Stimulated activated CD8-positive, alpha-beta memory T cell treated with anti-CD3 and anti-CD28 coated beads, Interleukin-4, amount 100 ng/mL, for 24 hours (primary cell): ENCODE measurements around the gene LGALS3BP.
"Not testable (repeated sequence)": the region's sequence is repeated elsewhere in the genome, so short reads cannot be mapped to it uniquely, and the experiment has no call there.

Source experiments
- DNase-seq: peaks from one replicate; pipeline ENCODE4 v3.0.0-alpha.2; 2020; ENCODE audit warnings: low read depth

Gene LGALS3BP

DNA sequence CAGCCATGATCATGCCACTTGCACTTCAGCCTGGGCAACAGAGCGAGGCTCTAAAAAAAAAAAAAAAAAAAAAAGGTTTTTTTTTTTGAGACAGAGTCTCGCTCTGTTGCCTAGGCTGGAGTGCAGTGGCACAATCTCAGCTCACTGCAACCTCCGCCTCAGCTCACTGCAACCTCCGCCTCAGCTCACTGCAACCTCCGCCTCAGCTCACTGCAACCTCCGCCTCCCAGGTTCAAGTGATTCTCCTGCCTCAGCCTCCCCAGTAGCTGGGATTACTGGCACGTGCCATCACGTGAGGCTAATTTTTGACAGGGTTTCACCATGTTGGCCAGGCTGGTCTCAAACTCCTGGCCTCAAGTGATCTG is 16.8 kb downstream of the LGALS3BP start:
- DNase-seq = not testable (repeated sequence)

DNA sequence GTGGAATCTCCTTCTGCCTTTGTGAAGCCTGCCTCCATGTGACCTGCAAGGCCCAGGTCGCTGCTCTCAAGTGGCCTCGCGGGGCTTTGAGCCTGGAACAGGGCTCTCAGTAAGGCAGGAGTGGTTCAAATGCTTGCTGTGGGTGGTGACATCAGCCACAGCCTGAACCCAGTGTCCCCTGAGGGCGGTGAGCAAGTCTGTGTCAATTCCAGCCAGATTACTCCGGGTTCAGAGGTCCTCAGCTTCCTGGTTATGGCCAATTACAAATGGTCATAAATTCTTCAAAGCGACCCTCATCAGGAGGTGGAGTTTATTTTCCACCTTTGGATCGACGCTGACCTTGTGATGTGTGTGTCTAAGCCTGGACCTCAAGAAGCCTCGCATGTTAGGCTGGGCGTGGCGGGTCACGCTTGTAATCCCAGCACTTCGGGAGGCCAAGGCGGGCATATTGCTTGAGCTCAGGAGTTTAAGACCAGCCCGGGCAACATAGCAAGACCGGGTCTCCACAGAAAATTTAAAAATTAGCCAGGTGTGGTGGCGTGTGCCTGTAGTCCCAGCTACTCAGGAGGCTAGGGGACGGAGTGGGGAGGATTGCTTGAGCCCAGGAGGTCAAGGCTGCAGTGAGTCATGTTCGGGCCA is 17.3 kb downstream of the LGALS3BP start:
- DNase-seq = no peak

- no peak for DNase-seq
Measured at GRCh38 chr17:78961571-78961970, 18.2 kb downstream of the LGALS3BP start.

- DNase-seq = no peak
Measured at GRCh38 chr17:78960928-78961327, 18.8 kb downstream of the LGALS3BP start.

- no peak for DNase-seq
Measured at GRCh38 chr17:78959803-78960202, 19.9 kb downstream of the LGALS3BP start.

DNA sequence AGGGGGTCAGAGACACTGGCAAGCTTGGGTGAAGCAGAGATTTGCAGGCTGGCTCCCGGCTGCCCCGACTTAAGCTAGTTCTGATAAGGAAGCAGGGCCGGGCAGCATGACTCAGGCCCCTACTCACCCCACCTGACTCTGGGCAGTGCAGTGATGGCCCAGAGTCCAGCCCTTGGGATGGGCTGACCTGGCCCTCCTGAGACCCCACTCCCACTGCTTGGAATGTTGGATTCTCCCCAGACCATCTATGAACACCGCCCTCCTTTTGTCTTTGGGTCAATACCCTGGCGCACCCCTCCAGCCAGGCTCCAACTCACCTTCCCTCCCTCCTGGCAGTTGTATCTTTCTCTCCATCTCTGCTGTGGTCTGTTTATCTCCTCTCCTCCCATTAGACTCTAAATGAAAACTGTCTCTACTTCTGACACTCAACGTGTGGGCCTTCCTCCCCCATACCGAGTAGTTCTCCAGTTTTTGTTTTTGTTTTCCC is 21.0 kb downstream of the LGALS3BP start:
- DNase-seq = no peak

GRCh38 chr17:78957128-78957527 is 22.6 kb downstream of the LGALS3BP start:
- no peak for DNase-seq

GRCh38 chr17:78956254-78956653 is 23.5 kb downstream of the LGALS3BP start:
- DNase-seq = no peak

- no peak for DNase-seq
Measured at GRCh38 chr17:78954684-78955083, 25.0 kb downstream of the LGALS3BP start.

DNA sequence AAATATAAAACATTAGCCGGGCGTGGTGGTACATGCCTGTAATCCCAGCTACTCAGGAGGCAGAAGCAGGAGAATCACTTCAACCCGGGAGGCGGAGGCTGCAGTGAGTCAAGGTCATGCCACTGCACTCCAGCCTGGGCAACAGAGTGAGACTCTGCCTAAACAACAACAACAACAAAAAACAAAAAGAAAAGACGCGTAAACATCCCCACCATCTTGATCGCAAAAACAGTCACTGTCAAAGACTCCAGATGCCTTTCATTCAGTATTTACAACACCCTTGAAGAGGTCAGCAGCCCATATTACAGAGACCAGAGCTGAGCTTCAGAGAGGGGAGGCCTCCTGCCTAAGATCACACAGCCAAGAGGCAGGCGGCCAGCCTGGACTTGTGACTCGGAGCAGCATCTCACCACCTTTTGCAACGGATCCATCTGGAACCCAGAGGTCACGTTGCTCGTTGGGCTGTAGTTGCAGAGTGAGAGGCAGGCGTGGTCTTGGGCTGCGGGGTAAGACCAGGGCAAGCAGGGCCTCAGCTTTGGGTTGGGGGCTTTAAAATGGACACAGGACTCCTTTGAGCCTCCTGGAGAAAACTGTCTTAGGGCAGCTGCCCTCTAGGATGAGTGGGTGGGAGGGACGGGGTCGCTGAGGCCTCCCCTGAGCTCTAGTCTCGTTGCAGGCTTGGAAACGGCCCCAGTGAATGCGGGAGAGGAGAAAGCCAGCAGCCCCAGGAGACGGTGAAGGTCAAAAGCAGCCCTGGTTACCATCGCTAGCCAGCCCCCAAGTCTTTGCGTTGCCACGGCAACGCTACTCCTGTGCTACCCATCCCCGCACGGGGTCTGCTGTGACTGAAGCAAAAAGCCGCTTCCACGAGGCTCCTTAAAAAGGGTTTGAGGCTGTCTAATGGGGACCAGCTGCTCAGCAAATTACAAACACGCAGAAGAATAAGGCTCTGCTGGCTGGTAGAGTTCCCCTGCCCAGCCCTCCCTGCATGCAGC is 26.1 kb downstream of the LGALS3BP start:
- no peak for DNase-seq

GRCh38 chr17:78952706-78953105 is 27.0 kb downstream of the LGALS3BP start:
- DNase-seq = no peak

DNA sequence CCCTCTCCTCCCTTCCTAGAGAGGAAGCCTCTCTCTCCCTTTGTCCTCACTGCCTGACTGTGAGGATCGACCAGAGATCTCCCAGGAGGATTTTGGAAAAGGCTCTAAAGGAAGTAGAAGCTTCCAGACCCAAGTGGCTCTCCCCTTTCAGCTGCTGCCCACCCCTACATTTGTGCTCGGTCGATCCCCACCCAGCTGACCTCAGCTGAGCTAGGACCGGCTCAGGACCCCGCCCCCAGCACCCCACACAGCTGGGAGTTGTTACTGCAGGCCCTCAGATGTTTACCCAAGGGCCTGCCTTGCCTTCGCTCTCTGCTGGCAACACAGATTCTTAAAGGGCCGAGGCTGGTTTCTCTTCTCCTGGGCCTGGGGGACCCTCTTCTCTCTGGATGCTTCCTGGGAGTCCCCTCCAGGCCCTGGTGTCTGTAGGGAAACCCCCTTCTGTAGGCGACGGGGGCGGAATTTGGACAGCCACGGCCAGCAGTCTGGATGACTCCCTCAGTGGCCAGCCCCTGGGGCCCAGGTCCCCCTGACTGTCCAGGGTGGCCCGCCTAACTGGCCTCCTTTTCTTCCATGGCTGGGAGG is 27.7 kb downstream of the LGALS3BP start:
- DNase-seq = no peak

GRCh38 chr17:78950870-78951269 is 28.9 kb downstream of the LGALS3BP start:
- DNase-seq = no peak

- no peak for DNase-seq
Measured at GRCh38 chr17:78947235-78948149, 32.2 kb downstream of the LGALS3BP start.

GRCh38 chr17:78946631-78947030 is 33.1 kb downstream of the LGALS3BP start:
- no peak for DNase-seq

DNA sequence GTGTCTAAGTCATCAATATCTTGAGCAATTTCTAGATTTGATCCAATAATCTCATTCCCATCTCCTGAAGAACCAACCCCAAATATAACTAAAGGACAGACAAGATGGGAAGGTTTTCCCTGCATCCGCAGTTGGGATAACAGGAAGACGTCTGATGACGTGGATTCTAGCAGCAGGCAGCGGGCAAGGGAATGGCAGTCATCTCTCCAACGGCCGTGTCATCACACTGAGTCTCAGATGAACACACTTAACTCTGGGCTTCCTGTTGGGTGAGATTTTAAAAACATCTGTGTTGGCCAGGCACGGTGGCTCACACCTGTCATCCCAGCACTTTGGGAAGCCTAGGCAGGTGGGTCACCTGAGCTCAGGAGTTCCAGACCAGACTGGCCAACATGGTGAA is 33.6 kb downstream of the LGALS3BP start:
- DNase-seq = no peak

GRCh38 chr17:78945455-78945854 is 34.3 kb downstream of the LGALS3BP start:
- not testable (repeated sequence) for DNase-seq

DNA sequence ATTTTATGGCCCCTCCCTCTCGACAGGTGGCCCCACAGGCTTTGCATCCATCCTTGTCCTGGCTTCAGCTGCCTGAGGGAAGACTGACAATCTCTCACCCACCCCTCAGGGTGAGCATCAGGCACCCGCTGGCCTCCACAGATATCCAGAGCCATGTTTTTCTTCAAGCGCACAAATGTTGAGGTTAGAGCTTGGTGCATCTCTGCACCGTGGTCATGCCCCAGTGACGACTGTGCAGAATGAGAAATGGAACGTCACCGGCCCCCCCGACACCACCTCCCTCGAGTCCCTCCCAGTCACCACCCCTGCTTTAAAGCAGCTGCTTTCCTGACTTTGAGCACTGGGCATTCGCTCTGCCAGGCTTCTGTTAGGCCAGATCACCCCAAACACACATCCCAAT is 34.8 kb downstream of the LGALS3BP start:
- no peak for DNase-seq

DNA sequence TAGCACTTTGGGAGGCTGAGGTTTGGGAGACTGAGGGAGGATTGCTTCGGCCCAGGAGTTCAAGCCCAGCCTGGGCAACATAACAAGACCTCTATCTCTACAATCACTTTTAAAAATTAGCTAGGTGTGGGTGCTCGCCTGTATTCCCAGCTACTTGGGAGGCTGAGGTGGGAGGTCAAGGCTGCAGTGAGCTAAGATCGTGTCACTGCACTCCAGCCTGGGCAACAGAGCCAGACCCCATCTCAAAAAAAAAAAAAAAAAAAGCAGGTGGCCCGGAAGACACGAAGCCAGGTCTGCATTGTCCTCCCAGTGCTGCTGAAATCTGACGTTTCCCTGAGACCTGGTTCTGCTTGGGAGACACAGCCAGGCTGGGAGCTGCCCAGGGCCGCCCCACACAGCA is 35.7 kb downstream of the LGALS3BP start:
- DNase-seq = no peak

DNA sequence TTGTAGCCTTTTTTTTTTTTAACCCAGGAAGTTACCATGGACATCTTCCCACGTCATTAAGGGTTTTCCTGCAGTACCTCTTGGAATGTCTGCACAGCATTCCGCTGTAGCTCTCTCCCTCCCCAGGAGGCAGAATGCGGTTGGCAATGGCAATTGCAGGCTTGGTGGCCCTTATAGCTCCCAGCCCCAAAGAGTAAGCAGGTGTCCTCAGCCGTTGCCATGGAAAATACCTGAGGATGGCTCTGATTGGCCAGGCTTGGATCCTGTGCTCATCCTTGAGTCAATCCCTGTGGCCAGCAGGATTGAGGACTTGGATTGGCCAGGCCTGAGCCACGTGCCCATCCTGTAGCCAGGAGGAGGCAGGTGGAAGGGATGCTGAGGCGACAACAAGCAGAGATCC is 39.0 kb downstream of the LGALS3BP start:
- DNase-seq = no peak

DNA sequence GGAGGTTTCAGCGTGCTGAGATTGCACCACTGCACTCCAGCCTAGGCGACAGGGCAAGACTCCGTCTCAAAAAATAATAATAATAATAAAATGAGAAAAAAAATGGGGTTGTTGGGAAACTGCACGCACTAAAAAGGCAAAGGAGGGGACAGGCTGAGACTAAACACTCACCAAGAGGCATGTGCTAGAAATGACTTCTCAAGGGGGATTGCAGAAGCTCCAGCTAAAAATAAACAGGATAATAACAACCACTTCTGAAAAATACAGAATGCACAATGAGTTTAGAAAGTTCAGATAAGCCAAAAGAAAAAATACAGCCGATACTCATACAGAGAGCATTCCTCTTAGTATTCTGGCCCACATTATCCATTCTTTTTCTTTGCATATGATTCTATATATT is 39.5 kb downstream of the LGALS3BP start:
- no peak for DNase-seq

- DNase-seq = no peak
Measured at GRCh38 chr17:78939615-78940014, 40.1 kb downstream of the LGALS3BP start.
